ENCODE data around the gene SHOC1. TPM values are rescaled to one million over a fixed set of nuclear protein-coding genes. Genes with fewer than 3 reads are reported as not detected.

SHOC1 gene
- total RNA-seq, 1 donor from 2014 or later = not detected

DNA sequence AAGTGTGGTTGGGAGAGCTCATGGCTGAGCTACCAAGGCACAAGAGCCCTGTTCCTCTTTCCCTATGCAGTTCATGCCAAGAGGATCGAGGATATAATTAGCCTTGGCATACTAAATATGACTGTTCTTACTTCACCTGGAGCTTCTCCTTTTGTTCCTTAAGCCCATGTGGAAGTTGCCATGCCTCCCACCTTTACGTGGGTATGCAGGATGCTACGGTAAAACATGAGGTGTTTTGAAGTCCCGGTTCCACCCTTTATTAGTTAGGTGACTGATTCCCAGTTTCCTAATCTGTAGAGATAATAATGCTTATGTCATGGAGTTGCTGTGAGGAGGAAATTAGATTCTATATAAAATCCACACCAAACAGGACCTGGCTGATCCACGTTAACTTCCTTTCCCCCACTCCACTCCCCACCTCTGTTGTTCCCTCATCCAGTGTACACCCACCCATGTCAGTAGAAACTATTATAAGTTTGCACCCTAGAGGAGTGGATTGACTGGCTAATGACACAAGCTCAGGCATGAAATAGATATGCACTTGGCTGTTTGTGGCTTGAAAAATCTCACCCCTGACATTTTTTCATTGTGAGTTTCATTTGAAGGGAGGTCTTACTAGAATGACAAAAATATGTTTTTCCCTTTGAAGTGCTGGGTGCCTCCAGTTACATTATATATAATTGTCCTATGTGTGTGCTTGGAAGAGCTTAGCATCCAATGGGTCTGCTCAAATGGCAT lies 36.8 kb upstream of the SHOC1 start:
- TF ChIP-seq CTCF (IDR thresholded peaks at IDR 0.05) = no peak
- Histone ChIP-seq H3K27me3 (no peaks in the 10 kb centered on the region), H3K36me3 (no peaks in the 10 kb centered on the region), H3K9me3 (no peaks in the 10 kb centered on the region), H3K4me1 (no peaks in the 10 kb centered on the region), H3K4me3 (no peak overlapping the region), H3K27ac (no peak overlapping the region)
- ATAC-seq (no peak), DNase-seq (no peak)
- intact Hi-C loops (cut with DNase I) = no loop called here

DNA sequence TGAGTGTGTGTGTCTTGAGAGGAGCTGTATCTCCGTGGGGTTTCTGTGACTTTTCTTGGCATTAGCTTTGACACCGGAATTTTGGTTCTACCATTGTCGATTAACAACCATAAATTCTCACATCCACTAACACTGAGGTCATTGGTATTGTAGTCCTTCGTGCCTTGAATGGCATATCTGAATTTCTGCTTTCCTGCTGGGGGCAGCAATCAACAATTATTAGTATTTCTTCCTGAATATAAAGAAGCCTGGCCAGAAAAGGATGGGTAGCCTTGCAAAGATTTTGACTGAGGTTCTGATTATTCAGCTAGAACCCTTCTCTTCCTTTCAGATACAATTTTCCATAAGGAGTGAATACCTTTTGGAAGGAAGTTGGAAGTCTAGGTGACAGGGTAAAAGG lies 33.5 kb upstream of the SHOC1 start:
- H3K27ac ChIP-seq = no peak overlapping the region
- H3K4me1 ChIP-seq = no peaks in the 10 kb centered on the region
- no peak overlapping the region for H3K4me3 ChIP-seq
- no peaks in the 10 kb centered on the region for H3K9me3 ChIP-seq
- no peaks in the 10 kb centered on the region for H3K36me3 ChIP-seq
- no peaks in the 10 kb centered on the region for H3K27me3 ChIP-seq
- intact Hi-C loops (cut with DNase I) = no loop called here
- ATAC-seq (no peak), DNase-seq (no peak)
- no peak for TF ChIP-seq CTCF (IDR thresholded peaks at IDR 0.05)

DNA sequence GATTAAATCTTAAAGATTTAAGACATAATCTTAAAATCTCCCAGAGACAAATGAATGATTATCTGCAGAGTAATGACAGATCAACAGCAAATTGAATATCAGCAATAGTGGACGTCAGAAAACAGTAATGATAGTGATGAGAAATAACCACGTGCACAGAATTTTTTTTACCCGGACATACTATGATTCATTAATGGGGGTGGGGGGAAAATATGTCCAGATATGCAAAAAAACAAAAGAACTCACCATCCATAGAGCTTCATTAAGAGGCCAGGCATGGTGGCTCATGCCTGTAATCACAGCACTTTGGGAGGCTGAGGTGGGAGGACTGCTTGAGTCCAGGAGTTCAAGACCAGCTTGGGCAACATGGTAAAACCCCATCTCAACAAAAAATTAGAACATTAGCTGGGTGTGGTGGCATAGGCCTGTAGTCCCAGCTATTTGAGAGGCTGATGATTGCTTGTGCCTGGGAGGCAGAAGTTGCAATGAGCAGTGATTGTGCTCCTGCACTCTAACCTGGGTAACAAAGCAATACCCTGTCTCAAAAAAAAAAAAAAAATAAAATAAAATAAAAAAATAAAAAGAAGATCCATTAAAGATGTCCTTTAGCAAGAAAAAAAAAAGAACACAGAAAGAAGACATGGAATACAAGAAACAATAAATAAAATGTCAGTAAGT lies 30.9 kb upstream of the SHOC1 start:
- Histone ChIP-seq H3K27ac (no peak overlapping the region), H3K36me3 (no peaks in the 10 kb centered on the region), H3K4me3 (no peak overlapping the region), H3K4me1 (no peaks in the 10 kb centered on the region), H3K27me3 (no peaks in the 10 kb centered on the region), H3K9me3 (no peaks in the 10 kb centered on the region)
- intact Hi-C loops (cut with DNase I) = no loop called here
- ATAC-seq (no peak), DNase-seq (no peak)
- no peak for TF ChIP-seq CTCF (IDR thresholded peaks at IDR 0.05)

- no peaks in the 10 kb centered on the region for H3K27me3 ChIP-seq
- H3K4me1 ChIP-seq = no peaks in the 10 kb centered on the region
- H3K4me3 ChIP-seq = no peak overlapping the region
- no peak for TF ChIP-seq CTCF (IDR thresholded peaks at IDR 0.05)
- intact Hi-C loops (cut with DNase I) = no loop called here
- no peaks in the 10 kb centered on the region for H3K9me3 ChIP-seq
- ATAC-seq (no peak), DNase-seq (no peak)
- no peak overlapping the region for H3K27ac ChIP-seq
- H3K36me3 ChIP-seq = no peaks in the 10 kb centered on the region
Measured at GRCh38 chr9:111821006-111821528, 26.3 kb upstream of the SHOC1 start.

- no peaks in the 10 kb centered on the region for H3K9me3 ChIP-seq
- DNase-seq (no peak), ATAC-seq (no peak)
- no peaks in the 10 kb centered on the region for H3K4me1 ChIP-seq
- no peaks in the 10 kb centered on the region for H3K36me3 ChIP-seq
- no peak overlapping the region for H3K4me3 ChIP-seq
- no peak for TF ChIP-seq CTCF (IDR thresholded peaks at IDR 0.05)
- no peaks in the 10 kb centered on the region for H3K27me3 ChIP-seq
- intact Hi-C loops (cut with DNase I) = no loop called here
- no peak overlapping the region for H3K27ac ChIP-seq
Measured at GRCh38 chr9:111819360-111819759, 24.6 kb upstream of the SHOC1 start.

Data from upper lobe of right lung (tissue), 1 donor.